Measurements from ENCODE around the gene SPIN3. TPM values are rescaled to one million over a fixed set of nuclear protein-coding genes. Genes with fewer than 3 reads are reported as not detected.

The SPIN3 gene
- total and polyA plus RNA-seq, 2 of the 13 experiments (the other 11 are each of a cell fraction or from before 2014, with no cell fraction given) = 8.4 to 8.8 TPM

DNA sequence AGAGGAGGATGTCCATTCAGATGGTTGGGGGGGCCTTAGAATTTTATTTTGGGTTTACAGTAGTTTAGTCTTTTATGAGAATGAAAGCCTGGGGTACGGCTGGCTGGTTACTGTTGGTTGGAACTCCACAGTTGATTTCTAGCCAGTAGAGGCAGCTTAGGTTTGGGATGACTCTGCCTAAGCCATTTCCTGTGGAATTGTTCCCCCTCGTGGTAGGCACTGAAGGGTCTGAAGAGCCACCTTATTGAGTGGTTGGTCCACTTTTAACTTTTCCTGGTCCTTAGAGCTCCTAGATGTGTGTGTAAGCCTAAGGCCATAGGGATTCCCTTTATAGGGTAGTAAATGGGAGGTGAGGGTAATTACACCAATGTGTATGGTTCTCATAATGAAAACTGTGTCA is 19.7 kb downstream of the SPIN3 start:
- in situ Hi-C loops (cut with HindIII; ENCODE audit: extremely low pct_ligation_motif_present, low pct_unique_long_range_greater_than_20kb) (loop anchor here (25.0 kb wide), 1 partner anchor 163 kb away; no protein-coding TSS in a partner anchor), intact Hi-C loops (cut with micrococcal nuclease; ENCODE audit: unreplicated experiment) (no loop called here)
- Histone ChIP-seq H3K27me3 (ENCODE audit: control insufficient read depth in 1 of 2, insufficient read depth in 2 of 2, low read length in 2 of 2) (no peaks in the 10 kb centered on the region), H2AFZ (ENCODE audit: low read length) (no peak overlapping the region), H3K79me2 (ENCODE audit: insufficient read depth, low read length) (no peaks in the 10 kb centered on the region), H3K9ac (ENCODE audit: insufficient read depth, low read depth, low read length) (no peak overlapping the region), H3K36me3 (replicated peaks in 1 of 2; ENCODE audit: control insufficient read depth in 1 of 2, insufficient read depth in 2 of 2, low read length in 2 of 2) (peaks cover 5 to 8% of the 10 kb centered on the region in 2 experiments; a peak in 2 of 5 replicates), H3K9me3 (ENCODE audit: low read length) (no peaks in the 10 kb centered on the region), H3K4me3 (replicated peaks in 1 of 3; ENCODE audit: insufficient read depth in 1 of 3, low read depth in 2 of 3, low read length in 3 of 3) (no peak overlapping the region), H3K4me2 (ENCODE audit: low read depth, low read length) (no peak overlapping the region), H3K27ac (ENCODE audit: extremely low read length, insufficient read depth, low read length) (no peak overlapping the region), H3K4me1 (ENCODE audit: insufficient read depth, low read length) (no peaks in the 10 kb centered on the region), H4K20me1 (ENCODE audit: insufficient read depth, low read length) (no peaks in the 10 kb centered on the region)
- ChIA-PET CTCF (ENCODE audit: low intra/inter-chr PET ratio, low total read pairs) (no interaction called here), POLR2A (no interaction called here)
- DNase-seq (ENCODE audit: low spot score) (no peak), FAIRE-seq (no peak), ATAC-seq (no peak)
- TF ChIP-seq ZNF674 (CRISPR knock-in tag; IDR thresholded peaks at IDR 0.05; ENCODE audit: low read depth) = no peak
- no peak for TF ChIP-seq SMARCE1 (IDR thresholded peaks at IDR 0.05; ENCODE audit: borderline replicate concordance)
- no peak for TF ChIP-seq PHF5A (CRISPR knock-in tag; IDR thresholded peaks at IDR 0.05; ENCODE audit: low read depth, unreplicated experiment)
- no peak for TF ChIP-seq ZBTB38 (CRISPR knock-in tag; IDR thresholded peaks at IDR 0.05)
- no peak for TF ChIP-seq NR2F6 (IDR thresholded peaks at IDR 0.05)
- TF ChIP-seq NR2F6 (CRISPR knock-in tag; IDR thresholded peaks at IDR 0.05) = no peak
- no TSS peak for BruUV-seq (replicated peaks)
- WGBS (ENCODE audit: low lambda C conversion rate) = no CpG with 5 or more reads among the region's 2 CpGs

DNA sequence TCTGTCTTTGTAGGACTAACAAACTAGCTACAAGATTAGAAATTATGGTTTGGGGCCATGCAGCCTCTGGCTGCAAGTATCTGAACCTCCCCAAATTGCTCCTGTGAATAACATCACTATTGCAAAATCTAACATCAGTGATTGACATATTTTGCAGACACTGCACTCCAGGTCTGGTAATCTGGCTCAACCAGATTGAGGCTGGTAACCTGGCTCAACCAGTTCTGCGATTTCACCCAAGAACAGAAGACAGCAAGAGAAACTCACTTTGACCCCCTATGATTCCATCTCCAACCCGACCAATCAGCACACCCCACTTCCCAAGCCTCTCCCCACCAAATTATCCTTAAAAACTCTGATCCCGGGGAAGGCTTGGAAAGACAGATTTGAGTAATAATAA is 20.9 kb downstream of the SPIN3 start:
- H3K27me3 ChIP-seq (ENCODE audit: control insufficient read depth in 1 of 2, insufficient read depth in 2 of 2, low read length in 2 of 2) = no peaks in the 10 kb centered on the region
- no peaks in the 10 kb centered on the region for H3K79me2 ChIP-seq (ENCODE audit: insufficient read depth, low read length)
- in situ Hi-C loops (cut with HindIII; ENCODE audit: extremely low pct_ligation_motif_present, low pct_unique_long_range_greater_than_20kb) = no loop called here
- DNase-seq (ENCODE audit: low spot score) (no peak), ATAC-seq (no peak), FAIRE-seq (no peak)
- H3K4me1 ChIP-seq (ENCODE audit: insufficient read depth, low read length) = no peaks in the 10 kb centered on the region
- BruUV-seq (replicated peaks) = no TSS peak
- intact Hi-C loops (cut with micrococcal nuclease; ENCODE audit: unreplicated experiment) = no loop called here
- ChIA-PET POLR2A (no interaction called here), CTCF (ENCODE audit: low intra/inter-chr PET ratio, low total read pairs) (no interaction called here)
- H3K27ac ChIP-seq (ENCODE audit: extremely low read length, insufficient read depth, low read length) = no peak overlapping the region
- no peak overlapping the region for H3K4me3 ChIP-seq (replicated peaks in 1 of 3; ENCODE audit: insufficient read depth in 1 of 3, low read depth in 2 of 3, low read length in 3 of 3)
- no peak overlapping the region for H3K4me2 ChIP-seq (ENCODE audit: low read depth, low read length)
- H3K9me3 ChIP-seq (ENCODE audit: low read length) = no peaks in the 10 kb centered on the region
- H3K36me3 ChIP-seq (replicated peaks in 1 of 2; ENCODE audit: control insufficient read depth in 1 of 2, insufficient read depth in 2 of 2, low read length in 2 of 2) = peaks cover 5 to 8% of the 10 kb centered on the region in 2 experiments; a peak in 2 of 5 replicates
- H3K9ac ChIP-seq (ENCODE audit: insufficient read depth, low read depth, low read length) = no peak overlapping the region
- no peak overlapping the region for H2AFZ ChIP-seq (ENCODE audit: low read length)
- WGBS (ENCODE audit: low lambda C conversion rate) = 100% methylated on average over 2 of the region's 3 CpGs
- no peaks in the 10 kb centered on the region for H4K20me1 ChIP-seq (ENCODE audit: insufficient read depth, low read length)
- TF ChIP-seq, protein P1, sequence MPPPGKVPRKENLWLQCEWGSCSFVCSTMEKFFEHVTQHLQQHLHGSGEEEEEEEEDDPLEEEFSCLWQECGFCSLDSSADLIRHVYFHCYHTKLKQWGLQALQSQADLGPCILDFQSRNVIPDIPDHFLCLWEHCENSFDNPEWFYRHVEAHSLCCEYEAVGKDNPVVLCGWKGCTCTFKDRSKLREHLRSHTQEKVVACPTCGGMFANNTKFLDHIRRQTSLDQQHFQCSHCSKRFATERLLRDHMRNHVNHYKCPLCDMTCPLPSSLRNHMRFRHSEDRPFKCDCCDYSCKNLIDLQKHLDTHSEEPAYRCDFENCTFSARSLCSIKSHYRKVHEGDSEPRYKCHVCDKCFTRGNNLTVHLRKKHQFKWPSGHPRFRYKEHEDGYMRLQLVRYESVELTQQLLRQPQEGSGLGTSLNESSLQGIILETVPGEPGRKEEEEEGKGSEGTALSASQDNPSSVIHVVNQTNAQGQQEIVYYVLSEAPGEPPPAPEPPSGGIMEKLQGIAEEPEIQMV (CRISPR knock-in tag; IDR thresholded peaks at IDR 0.05; ENCODE audit: low read depth) = no peak
- TF ChIP-seq CC2D1A (CRISPR knock-in tag; IDR thresholded peaks at IDR 0.05) = no peak
- TF ChIP-seq ZNF121 (CRISPR knock-in tag; IDR thresholded peaks at IDR 0.05) = no peak
- no peak for TF ChIP-seq ELF3 (CRISPR knock-in tag; IDR thresholded peaks at IDR 0.05)
- TF ChIP-seq, protein P2, sequence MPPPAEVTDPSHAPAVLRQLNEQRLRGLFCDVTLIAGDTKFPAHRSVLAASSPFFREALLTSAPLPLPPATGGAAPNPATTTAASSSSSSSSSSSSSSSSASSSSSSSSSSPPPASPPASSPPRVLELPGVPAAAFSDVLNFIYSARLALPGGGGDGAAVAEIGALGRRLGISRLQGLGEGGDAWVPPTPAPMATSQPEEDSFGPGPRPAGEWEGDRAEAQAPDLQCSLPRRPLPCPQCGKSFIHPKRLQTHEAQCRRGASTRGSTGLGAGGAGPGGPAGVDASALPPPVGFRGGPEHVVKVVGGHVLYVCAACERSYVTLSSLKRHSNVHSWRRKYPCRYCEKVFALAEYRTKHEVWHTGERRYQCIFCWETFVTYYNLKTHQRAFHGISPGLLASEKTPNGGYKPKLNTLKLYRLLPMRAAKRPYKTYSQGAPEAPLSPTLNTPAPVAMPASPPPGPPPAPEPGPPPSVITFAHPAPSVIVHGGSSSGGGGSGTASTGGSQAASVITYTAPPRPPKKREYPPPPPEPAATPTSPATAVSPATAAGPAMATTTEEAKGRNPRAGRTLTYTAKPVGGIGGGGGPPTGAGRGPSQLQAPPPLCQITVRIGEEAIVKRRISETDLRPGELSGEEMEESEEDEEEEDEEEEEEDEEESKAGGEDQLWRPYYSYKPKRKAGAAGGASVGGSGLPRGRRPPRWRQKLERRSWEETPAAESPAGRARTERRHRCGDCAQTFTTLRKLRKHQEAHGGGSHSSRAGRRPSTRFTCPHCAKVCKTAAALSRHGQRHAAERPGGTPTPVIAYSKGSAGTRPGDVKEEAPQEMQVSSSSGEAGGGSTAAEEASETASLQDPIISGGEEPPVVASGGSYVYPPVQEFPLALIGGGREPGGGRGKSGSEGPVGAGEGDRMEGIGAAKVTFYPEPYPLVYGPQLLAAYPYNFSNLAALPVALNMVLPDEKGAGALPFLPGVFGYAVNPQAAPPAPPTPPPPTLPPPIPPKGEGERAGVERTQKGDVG (CRISPR knock-in tag; IDR thresholded peaks at IDR 0.05; ENCODE audit: borderline replicate concordance) = no peak
- no peak for TF ChIP-seq ZNF674 (CRISPR knock-in tag; IDR thresholded peaks at IDR 0.05; ENCODE audit: low read depth)
- TF ChIP-seq, protein P3, sequence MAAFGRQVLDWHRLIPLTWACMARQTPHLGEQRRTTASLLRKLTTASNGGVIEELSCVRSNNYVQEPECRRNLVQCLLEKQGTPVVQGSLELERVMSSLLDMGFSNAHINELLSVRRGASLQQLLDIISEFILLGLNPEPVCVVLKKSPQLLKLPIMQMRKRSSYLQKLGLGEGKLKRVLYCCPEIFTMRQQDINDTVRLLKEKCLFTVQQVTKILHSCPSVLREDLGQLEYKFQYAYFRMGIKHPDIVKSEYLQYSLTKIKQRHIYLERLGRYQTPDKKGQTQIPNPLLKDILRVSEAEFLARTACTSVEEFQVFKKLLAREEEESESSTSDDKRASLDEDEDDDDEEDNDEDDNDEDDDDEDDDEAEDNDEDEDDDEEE (CRISPR knock-in tag; IDR thresholded peaks at IDR 0.05) = no peak
- no peak for TF ChIP-seq NR2F2 (IDR thresholded peaks at IDR 0.05; ENCODE audit: borderline replicate concordance, low read depth)
- no peak for TF ChIP-seq ZNF224 (CRISPR knock-in tag; IDR thresholded peaks at IDR 0.05)
- TF ChIP-seq NR1H2 (CRISPR knock-in tag; IDR thresholded peaks at IDR 0.05; ENCODE audit: borderline replicate concordance, low read depth) = no peak
- TF ChIP-seq HMG20A (CRISPR knock-in tag; IDR thresholded peaks at IDR 0.05; ENCODE audit: borderline replicate concordance) = no peak

All from HepG2 (cell line).